GM21737 (cell line): ENCODE measurements around the gene CBARP.

ENCODE experiments used
- ATAC-seq: cut with Tn5 transposase; IDR thresholded peaks from one replicate; pipeline ENCODE4 v1.9.1; 2021; ENCODE audit warnings: mild to moderate bottlenecking, moderate library complexity; ENCODE audit not compliant: unreplicated experiment

Gene CBARP

DNA sequence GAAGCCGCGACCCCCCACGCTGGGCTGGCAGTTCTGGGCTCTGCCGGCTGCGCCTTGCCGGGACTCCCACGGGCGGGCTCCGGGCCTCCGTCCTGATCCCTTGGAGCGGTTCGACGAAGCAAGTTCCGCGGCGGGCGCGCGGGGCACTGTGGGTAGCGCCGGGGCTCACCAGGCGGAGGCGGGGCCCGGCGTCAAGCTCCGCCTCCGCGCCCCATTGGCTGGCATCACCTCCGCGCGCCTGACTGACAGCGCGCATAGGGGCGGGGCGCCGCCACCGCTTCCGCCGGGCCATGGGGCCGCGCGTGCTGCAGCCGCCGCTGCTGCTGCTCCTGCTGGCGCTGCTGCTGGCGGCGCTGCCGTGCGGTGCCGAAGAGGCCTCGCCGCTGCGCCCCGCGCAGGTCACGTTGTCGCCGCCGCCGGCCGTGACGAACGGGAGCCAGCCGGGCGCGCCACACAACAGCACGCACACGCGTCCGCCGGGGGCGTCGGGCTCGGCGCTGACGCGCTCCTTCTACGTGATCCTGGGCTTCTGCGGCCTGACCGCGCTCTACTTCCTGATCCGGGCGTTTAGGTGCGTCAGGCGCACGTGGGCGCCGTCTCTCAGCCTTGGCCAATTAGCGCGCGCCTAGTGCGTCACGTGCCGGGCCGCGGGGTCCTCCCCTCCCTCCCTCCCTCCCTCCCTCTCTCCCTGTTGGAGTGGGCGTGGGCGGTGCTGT is 37.6 kb upstream of the CBARP start, which contains the start of gene FAM174C:
TSS of gene FAM174C (plus strand) at position 271 of the 716 bp plus-strand sequence. CDS start at position 291, 20 bp downstream.
- ATAC-seq = peak; percentile 62

- no peak for ATAC-seq
Observed at GRCh38 chr19:1274852-1275259, 37.1 kb upstream of the CBARP start.

DNA sequence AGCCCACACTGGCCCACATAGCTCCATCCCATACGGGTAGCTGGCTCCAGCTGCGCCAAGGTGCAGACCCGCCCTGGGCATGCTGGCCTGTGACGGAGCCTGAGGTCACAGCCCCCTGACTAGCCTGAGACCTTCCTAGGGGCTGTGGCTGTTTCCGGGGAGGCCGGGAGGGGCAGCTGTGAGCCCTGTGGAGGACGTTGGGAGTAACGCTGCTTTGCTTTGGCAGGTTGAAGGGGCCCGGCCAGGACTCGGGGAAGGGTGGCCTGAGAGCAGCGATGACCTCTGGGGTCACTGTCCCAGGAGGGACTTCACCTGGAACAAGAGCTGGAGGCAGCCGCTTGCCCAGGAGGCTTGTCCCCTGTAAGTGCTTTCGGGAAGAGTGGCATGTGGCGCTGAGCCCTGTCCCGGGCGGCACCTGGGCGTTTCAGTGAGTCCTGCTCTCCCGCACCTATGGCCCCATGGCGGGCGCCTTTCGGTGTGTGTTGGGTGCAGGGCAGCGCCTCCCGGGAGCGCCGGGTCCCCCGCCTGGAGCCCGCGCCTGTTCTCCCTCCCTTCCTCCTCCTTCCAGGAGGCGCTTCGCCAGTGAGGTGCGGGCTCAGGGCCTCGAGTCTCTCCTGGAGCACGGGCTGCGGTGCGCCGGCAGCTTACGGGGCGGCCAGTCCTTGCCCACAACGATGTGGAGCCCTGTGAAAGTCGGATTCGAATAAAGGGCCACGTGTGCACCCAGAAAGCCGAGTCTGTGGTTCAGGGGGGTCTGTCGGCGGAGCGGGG is 36.5 kb upstream of the CBARP start:
- no peak for ATAC-seq

GRCh38 chr19:1273263-1274041 is 35.6 kb upstream of the CBARP start:
- no peak for ATAC-seq

- ATAC-seq = no peak
Observed at GRCh38 chr19:1272423-1273262, 34.8 kb upstream of the CBARP start.

DNA sequence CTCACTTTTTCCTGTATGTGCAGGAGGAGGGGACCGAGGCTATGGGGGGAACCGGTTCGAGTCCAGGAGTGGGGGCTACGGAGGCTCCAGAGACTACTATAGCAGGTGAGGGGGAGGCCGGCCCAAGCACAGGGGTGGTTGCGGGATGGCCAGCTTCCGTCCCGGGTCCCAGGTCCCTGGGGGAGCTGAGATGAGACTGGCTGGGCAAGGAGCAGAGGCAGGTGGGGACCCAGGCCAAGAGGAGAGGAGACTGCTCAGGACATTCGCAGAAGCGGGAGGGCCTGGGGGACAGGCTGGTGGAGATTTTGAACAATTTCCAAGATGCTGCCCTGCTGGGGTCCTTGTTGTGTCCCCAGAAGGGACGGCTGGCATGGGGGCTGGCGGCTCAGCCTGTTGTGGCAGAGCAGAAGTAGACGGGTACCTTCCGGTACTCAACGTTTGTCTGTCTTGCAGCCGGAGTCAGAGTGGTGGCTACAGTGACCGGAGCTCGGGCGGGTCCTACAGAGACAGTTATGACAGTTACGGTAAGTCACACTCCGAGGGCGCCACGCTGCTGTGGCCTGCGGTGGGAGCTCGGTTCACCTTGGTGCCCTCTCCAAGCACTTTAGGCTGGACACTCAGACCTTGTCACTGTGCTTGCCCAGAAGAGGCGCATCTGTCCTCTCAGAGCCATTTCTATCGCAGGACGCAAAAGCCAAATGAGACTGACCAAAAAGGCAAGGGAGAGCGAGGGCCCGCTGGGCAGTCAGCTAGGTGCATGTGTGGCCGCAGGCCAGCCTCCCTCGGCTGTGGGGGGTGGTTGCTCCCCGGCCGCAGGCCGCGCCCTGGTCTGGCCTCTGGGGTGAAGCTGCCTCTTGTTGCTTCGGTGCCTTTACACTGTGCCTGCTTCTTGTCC is 34.0 kb upstream of the CBARP start:
- no peak for ATAC-seq

DNA sequence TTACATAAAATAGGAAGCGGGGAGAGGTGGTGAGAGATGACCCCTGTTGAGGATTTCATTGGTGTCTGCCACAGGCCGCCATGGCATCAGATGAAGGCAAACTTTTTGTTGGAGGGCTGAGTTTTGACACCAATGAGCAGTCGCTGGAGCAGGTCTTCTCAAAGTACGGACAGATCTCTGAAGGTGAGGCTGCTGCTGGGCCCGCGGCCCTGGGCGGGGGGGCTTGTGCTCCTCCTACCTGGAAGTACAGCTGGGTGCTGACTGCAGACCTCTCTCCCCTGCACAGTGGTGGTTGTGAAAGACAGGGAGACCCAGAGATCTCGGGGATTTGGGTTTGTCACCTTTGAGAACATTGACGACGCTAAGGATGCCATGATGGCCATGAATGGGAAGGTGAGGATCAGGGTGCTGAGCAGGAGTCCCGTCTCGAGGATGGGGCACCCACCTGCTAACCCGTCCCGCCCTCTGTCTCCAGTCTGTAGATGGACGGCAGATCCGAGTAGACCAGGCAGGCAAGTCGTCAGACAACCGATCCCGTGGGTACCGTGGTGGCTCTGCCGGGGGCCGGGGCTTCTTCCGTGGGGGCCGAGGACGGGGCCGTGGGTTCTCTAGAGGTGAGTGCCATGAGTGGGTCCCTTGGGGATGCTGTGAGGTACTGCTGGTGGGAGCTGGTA is 33.2 kb upstream of the CBARP start:
- ATAC-seq = no peak

DNA sequence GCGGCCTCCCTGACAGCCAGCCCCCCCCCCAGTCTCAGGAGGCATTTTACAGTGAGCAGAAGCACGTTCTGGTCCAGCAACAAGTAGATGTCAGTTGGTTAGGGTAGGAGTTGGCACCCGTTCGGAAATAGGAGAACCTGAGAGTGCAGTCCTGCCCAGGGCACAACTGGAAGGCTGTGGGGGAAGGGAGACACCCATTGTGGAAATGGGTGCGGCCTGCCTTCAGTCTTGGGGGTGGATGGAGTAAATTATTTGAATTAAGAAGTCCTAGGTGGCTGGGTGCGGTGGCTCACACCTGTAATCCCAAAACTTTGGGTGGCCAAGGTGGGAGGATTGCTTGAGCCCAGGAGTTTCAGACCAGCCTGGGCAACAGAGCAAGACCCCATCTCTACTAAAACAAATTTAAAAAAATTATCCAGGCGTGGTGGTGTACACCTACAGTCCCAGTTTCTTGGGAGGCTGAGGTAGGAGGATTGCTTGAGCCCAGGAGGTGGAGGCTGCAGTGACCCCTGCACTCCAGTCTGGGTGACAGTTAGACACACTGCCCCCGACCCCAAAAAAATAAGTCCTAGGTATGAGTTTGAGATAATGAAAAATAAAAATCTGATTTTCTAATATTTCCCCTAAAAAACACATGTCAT is 32.5 kb upstream of the CBARP start:
- no peak for ATAC-seq

GRCh38 chr19:1269478-1270212 is 31.8 kb upstream of the CBARP start:
- ATAC-seq = peak; percentile 16

GRCh38 chr19:1269065-1269477 is 31.3 kb upstream of the CBARP start, which contains the start of gene CIRBP:
TSS of gene CIRBP (plus strand) at chr19:1269332. CDS start at chr19:1270934, 1,602 bp downstream.
- peak; percentile 46 for ATAC-seq

DNA sequence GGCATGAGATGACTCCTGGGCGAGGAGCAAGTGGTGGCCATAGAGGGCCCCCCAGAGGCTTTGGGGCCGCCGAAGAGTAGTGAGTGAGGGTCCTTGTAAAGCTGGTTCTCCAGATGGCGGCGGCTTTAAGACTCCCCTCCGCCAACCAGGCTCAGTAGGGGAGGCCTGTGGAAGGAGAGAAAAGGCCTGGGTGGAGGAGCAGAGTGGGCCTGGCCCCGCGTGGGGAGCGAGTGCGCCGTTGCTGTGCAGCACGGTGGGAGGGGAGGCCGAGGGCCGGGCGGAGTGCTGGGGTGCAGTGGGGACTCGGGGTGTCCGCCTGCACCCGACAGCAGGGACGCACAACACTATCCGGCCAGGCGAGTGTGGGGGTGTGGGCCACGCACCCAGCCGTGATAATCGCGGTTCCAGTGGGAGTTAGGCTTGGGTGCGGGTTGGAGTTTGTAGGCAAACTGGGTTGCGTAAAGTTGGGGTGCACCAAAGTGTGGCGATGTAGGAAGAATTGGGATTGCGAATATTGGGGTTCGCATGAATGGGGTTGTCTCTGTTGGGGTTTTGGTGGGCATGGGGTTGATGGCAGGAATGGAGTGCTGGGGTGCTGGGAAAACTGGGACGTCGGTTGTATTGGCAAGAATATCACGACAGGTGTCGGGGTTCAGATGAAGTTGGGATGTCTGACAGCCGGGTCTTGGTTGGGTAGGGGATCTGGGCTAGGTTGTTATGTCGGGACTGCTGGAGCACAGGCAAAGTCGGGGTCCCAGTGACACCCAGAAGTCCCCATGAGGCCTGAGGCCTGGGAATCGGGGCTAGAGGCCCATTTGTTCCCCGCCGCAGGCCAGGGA is 30.6 kb upstream of the CBARP start:
- no peak for ATAC-seq

DNA sequence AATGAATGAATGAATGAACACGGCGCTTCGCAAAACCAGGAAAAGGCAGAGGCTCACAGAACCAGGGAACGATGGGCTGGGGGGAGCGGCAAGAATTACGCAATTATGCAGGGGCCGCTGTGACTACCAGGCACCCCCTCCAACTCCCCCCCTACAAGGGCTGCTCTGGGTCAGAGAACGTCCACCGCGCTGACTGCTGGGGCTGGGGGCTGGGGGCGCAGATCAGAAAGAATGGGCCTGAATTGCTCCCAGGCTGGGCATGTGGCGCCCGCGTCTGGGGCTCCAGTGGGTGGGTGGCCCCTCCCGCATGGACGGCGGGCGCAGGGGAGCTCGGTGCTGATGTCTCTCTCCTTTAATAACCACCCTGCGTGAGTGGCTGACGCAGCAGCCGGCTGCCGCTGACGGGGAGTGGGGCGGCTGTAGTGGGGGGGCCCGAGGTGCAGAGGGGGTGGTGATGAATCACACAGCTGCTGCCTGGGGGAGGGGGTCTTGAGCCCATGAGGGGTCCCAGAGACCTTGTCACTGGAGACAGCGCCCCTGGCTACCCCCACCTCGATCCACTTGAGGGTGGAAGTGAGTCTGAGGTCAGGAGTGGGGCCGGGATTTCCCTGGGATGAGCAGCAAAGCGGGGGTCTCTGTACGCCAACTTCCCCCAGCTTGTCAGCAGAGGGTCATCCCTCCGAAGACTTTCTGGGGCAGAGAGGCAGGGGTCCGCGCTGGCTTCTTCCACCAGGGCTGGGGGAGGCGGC is 29.8 kb upstream of the CBARP start:
- ATAC-seq = no peak

GRCh38 chr19:1266916-1267476 is 29.2 kb upstream of the CBARP start:
- peak; percentile 10 for ATAC-seq

GRCh38 chr19:1266129-1266915 is 28.5 kb upstream of the CBARP start:
- peak; percentile 29 for ATAC-seq

GRCh38 chr19:1265615-1266128 is 27.9 kb upstream of the CBARP start:
- no peak for ATAC-seq
